ENCODE results near the gene TMPRSS3.

Gene TMPRSS3

GRCh38 chr21:42350318-42350910 lies 45.4 kb downstream of the TMPRSS3 start:
- DNase-seq (ENCODE audit: low read depth) = no peak

- no peak for DNase-seq (ENCODE audit: low read depth)
These were observed 46.2 kb downstream of the TMPRSS3 start for GRCh38 chr21:42349420-42350317.

GRCh38 chr21:42348762-42349161 lies 47.1 kb downstream of the TMPRSS3 start:
- no peak for DNase-seq (ENCODE audit: low read depth)

GRCh38 chr21:42347601-42348327 lies 48.1 kb downstream of the TMPRSS3 start:
- no peak for DNase-seq (ENCODE audit: low read depth)

GRCh38 chr21:42346866-42347600 lies 48.8 kb downstream of the TMPRSS3 start:
- no peak for DNase-seq (ENCODE audit: low read depth)

- DNase-seq (ENCODE audit: low read depth) = no peak
These were observed 49.4 kb downstream of the TMPRSS3 start for GRCh38 chr21:42346441-42346840.

GRCh38 chr21:42344631-42345030 lies 51.2 kb downstream of the TMPRSS3 start:
- DNase-seq (ENCODE audit: low read depth) = no peak

- no peak for DNase-seq (ENCODE audit: low read depth)
These were observed 51.8 kb downstream of the TMPRSS3 start for GRCh38 chr21:42343963-42344510.

GRCh38 chr21:42343556-42343955 lies 52.3 kb downstream of the TMPRSS3 start:
- no peak for DNase-seq (ENCODE audit: low read depth)

GRCh38 chr21:42343101-42343500 lies 52.8 kb downstream of the TMPRSS3 start:
- DNase-seq (ENCODE audit: low read depth) = no peak

- no peak for DNase-seq (ENCODE audit: low read depth)
These were observed 53.9 kb downstream of the TMPRSS3 start for GRCh38 chr21:42341776-42342542.

- no peak for DNase-seq (ENCODE audit: low read depth)
These were observed 55.4 kb downstream of the TMPRSS3 start for GRCh38 chr21:42340187-42341050.

- no peak for DNase-seq (ENCODE audit: low read depth)
These were observed 56.8 kb downstream of the TMPRSS3 start for GRCh38 chr21:42338729-42339715.

- DNase-seq (ENCODE audit: low read depth) = peak; percentile 22
These were observed 57.8 kb downstream of the TMPRSS3 start for GRCh38 chr21:42337830-42338728.

GRCh38 chr21:42337276-42337675 lies 58.6 kb downstream of the TMPRSS3 start:
- no peak for DNase-seq (ENCODE audit: low read depth)

GRCh38 chr21:42336054-42336453 lies 59.8 kb downstream of the TMPRSS3 start:
- peak; percentile 24 for DNase-seq (ENCODE audit: low read depth)

- no peak for DNase-seq (ENCODE audit: low read depth)
These were observed 63.1 kb downstream of the TMPRSS3 start for GRCh38 chr21:42332557-42333317.

Data from iris pigment epithelial cell (primary cell).